GM23338 (cell line): ENCODE results near the gene HSF4. TPM values are rescaled to one million over a fixed set of nuclear protein-coding genes. Genes with fewer than 3 reads are reported as not detected.
A peak's percentile ranks its signal among the peaks of the same experiment; 100 is the strongest.

Experiments used
- ATAC-seq: fragments of 200-7000 bp; cut with Tn5 transposase; 3 replicates; pipeline ENCODE4 v1.9.1; 2020
- DNase-seq: peaks from one replicate; pipeline ENCODE4 v3.0.0-alpha.2; 2015; ENCODE audit warnings: low spot score
- H2AFZ ChIP-seq: fragments of 200-600 bp; sonication (generic); 2 replicates; pipeline ENCODE4 v1.8.0; 2016; ENCODE audit warnings: antibody characterized with exemption, mild to moderate bottlenecking, moderate library complexity
- H3F3A ChIP-seq: fragments of 200-600 bp; sonication (generic); replicated peaks from 2 replicates; pipeline ENCODE4 v1.8.0; 2017; ENCODE audit warnings: antibody characterized with exemption, mixed run types, low read depth
- H3K27ac ChIP-seq: fragments of 200-600 bp; sonication (generic); 2 replicates; pipeline ENCODE4 v1.6.1; 2016; ENCODE audit warnings: low read depth
- H3K27me3 ChIP-seq: fragments of 200-600 bp; sonication (generic); 2 replicates; pipeline ENCODE4 v1.8.0; 2016; ENCODE audit warnings: mild to moderate bottlenecking, mixed run types, moderate library complexity; ENCODE audit not compliant: insufficient read depth
- H3K36me3 ChIP-seq: fragments of 200-600 bp; sonication (generic); 2 replicates; pipeline ENCODE4 v1.8.0; 2016; ENCODE audit warnings: mild to moderate bottlenecking; ENCODE audit not compliant: insufficient read depth
- H3K4me1 ChIP-seq: fragments of 200-600 bp; sonication (generic); 2 replicates; pipeline ENCODE4 v1.8.0; 2016; ENCODE audit warnings: mild to moderate bottlenecking, moderate library complexity; ENCODE audit not compliant: insufficient read depth
- H3K4me2 ChIP-seq: fragments of 200-600 bp; sonication (generic); 2 replicates; pipeline ENCODE4 v1.7.1; 2017; ENCODE audit warnings: mixed run types
- H3K4me3 ChIP-seq: fragments of 200-600 bp; sonication (generic); 2 replicates; pipeline ENCODE4 v1.6.1; 2016; ENCODE audit warnings: mixed run types
- H3K79me2 ChIP-seq: fragments of 200-600 bp; sonication (generic); replicated peaks from 2 replicates; pipeline ENCODE4 v1.8.0; 2017; ENCODE audit warnings: mild to moderate bottlenecking; ENCODE audit not compliant: insufficient read depth
- H3K9me2 ChIP-seq: fragments of 200-600 bp; sonication (generic); 2 replicates; pipeline ENCODE4 v1.8.0; 2017; ENCODE audit not compliant: insufficient read depth
- H4K20me1 ChIP-seq: fragments of 200-600 bp; sonication (generic); replicated peaks from 2 replicates; pipeline ENCODE4 v1.8.0; 2017; ENCODE audit warnings: mild to moderate bottlenecking; ENCODE audit not compliant: insufficient read depth
- H3K27ac Mint-ChIP-seq: 2 replicates; pipeline ENCODE4 v1.8.0; 2020; ENCODE audit warnings: inconsistent platforms, mild to moderate bottlenecking, moderate library complexity, mixed read lengths
- H3K27me3 Mint-ChIP-seq: 3 replicates; pipeline ENCODE4 v1.8.0; 2022; ENCODE audit warnings: low read depth, mild to moderate bottlenecking, moderate library complexity, mixed read lengths, inconsistent platforms; ENCODE audit not compliant: insufficient read depth, poor library complexity
- H3K36me3 Mint-ChIP-seq: 3 replicates; pipeline ENCODE4 v1.8.0; 2021; ENCODE audit warnings: low read depth, mild to moderate bottlenecking, inconsistent platforms, moderate library complexity, mixed read lengths
- H3K4me1 Mint-ChIP-seq: 3 replicates; pipeline ENCODE4 v1.8.0; 2020; ENCODE audit warnings: mild to moderate bottlenecking, inconsistent platforms, mixed read lengths
- H3K4me3 Mint-ChIP-seq: 3 replicates; pipeline ENCODE4 v1.8.0; 2021; ENCODE audit warnings: moderate library complexity, mild to moderate bottlenecking, inconsistent platforms, mixed read lengths
- H3K9me3 Mint-ChIP-seq: 3 replicates; pipeline ENCODE4 v1.8.0; 2020; ENCODE audit warnings: moderate library complexity, mild to moderate bottlenecking, inconsistent platforms, mixed read lengths
- CREB1 ChIP-seq: fragments of 250-450 bp; sonication (Bioruptor Pico); IDR thresholded peaks from 2 replicates; pipeline ENCODE4 v1.5.0; 2020; ENCODE audit warnings: low read depth, mild to moderate bottlenecking, moderate library complexity
- EZH2 ChIP-seq: fragments of 200-600 bp; sonication (generic); IDR thresholded peaks from one replicate; pipeline ENCODE4 v1.8.0; 2017; ENCODE audit warnings: antibody characterized with exemption, mild to moderate bottlenecking, low read depth; ENCODE audit not compliant: unreplicated experiment
- EZH2phosphoT487 ChIP-seq: fragments of 200-600 bp; sonication (generic); IDR thresholded peaks from one replicate; pipeline ENCODE4 v1.8.1; 2018; ENCODE audit warnings: antibody characterized with exemption; ENCODE audit not compliant: unreplicated experiment
- JUNB ChIP-seq: IDR thresholded peaks from one replicate; pipeline ENCODE4 v1.6.1; 2016; ENCODE audit warnings: antibody characterized with exemption; ENCODE audit not compliant: unreplicated experiment
- POLR2AphosphoS5 ChIP-seq: IDR thresholded peaks from 2 replicates; pipeline ENCODE4 v1.6.1; 2016; ENCODE audit warnings: antibody characterized with exemption, low read depth
- STAT1 ChIP-seq: IDR thresholded peaks from one replicate; pipeline ENCODE4 v1.6.1; 2016; ENCODE audit warnings: antibody characterized with exemption; ENCODE audit not compliant: unreplicated experiment
- polyA plus RNA-seq: library from polyadenylated mRNA; unstranded; fragments of >200 nt; fragmentation: Nextera tagmentation; extraction: Ambion mirVana; gene quantifications from 2 replicates; pipeline ENCODE4 v1.2.1, GENCODE V29; 2016
- total RNA-seq: library from RNA; depleted of rRNA; stranded (reverse); fragments of >200 nt; shearing (Covaris generic); gene quantifications from 2 replicates; pipeline ENCODE4 v1.2.3, GENCODE V29; 2014
- TF ChIP-seq, protein P1 (sequence below): IDR thresholded peaks from 2 replicates; pipeline ENCODE4 v1.6.1; 2016; ENCODE audit warnings: antibody characterized with exemption
- TF ChIP-seq, protein P2 (sequence below), 2 experiments: fragments of 200-600 bp in 1 of 2; sonication (generic) in 1 of 2; conservative IDR thresholded peaks; 2 replicates each; pipeline versions ENCODE4 v1.5.1 to v1.6.1; 2016 to 2017; ENCODE audit warnings: antibody characterized with exemption in 2 of 2, low read depth in 2 of 2, mild to moderate bottlenecking in 2 of 2, moderate library complexity in 1 of 2
- TF ChIP-seq, protein P3 (sequence below): IDR thresholded peaks from one replicate; pipeline ENCODE4 v1.6.1; 2018; ENCODE audit warnings: antibody characterized with exemption; ENCODE audit not compliant: unreplicated experiment

HSF4 gene
- total and polyA plus RNA-seq, 2 experiments from 2014 or later = 0.19 to 1.3 TPM

DNA sequence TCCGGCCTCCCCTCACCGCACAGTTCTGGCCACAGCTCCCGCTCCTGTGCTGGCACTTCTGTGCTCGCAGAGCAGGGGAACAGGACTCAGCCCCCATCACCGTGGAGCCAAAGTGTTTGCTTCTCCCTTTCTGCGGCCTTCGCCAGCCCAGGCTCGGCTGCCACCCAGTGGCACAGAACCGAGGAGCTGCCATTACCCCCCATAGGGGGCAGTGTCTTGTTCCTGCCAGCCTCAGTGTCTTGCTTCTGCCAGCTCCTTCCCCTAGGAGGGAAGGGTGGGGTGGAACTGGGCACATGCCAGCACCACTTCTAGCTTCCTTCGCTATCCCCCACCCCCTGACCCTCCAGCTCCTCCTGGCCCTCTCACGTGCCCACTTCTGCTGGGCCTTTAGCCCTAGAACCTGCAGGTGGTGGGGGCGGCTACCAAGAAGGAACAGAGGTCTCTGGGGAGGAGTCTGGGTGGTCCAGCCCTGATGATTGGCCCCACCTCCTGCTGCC, 33.7 kb downstream of the HSF4 start:
- peak; percentile 34 for ATAC-seq
- peaks cover 49% of the 10 kb centered on the region for H3K36me3 Mint-ChIP-seq
- Histone ChIP-seq H3K36me3 (peaks cover 20% of the 10 kb centered on the region; the same call in 1 of the 2 replicates), H4K20me1 (peaks cover 16% of the 10 kb centered on the region; the same call in 1 of the 2 replicates), H3K4me2 (peak overlapping the region; percentile 84; the same call in 1 of the 2 replicates), H3K79me2 (peaks cover 9% of the 10 kb centered on the region), H2AFZ (no peak overlapping the region), H3K4me1 (peaks cover 9% of the 10 kb centered on the region), H3K27ac (peak overlapping the region; percentile 78; the same call in 1 of the 2 replicates), H3F3A (peaks cover 20% of the 10 kb centered on the region; the same call in 1 of the 2 replicates), H3K9me2 (no peaks in the 10 kb centered on the region), H3K4me3 (peak overlapping the region; percentile 79; the same call in 1 of the 2 replicates), H3K27me3 (no peaks in the 10 kb centered on the region)
- H3K4me1 Mint-ChIP-seq = peaks cover 13% of the 10 kb centered on the region
- peaks cover 16% of the 10 kb centered on the region for H3K27me3 Mint-ChIP-seq
- peak; percentile 68 for DNase-seq
- TF ChIP-seq, protein P1, sequence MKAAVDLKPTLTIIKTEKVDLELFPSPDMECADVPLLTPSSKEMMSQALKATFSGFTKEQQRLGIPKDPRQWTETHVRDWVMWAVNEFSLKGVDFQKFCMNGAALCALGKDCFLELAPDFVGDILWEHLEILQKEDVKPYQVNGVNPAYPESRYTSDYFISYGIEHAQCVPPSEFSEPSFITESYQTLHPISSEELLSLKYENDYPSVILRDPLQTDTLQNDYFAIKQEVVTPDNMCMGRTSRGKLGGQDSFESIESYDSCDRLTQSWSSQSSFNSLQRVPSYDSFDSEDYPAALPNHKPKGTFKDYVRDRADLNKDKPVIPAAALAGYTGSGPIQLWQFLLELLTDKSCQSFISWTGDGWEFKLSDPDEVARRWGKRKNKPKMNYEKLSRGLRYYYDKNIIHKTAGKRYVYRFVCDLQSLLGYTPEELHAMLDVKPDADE = no peak
- TF ChIP-seq JUNB = no peak
- TF ChIP-seq, protein P2, sequence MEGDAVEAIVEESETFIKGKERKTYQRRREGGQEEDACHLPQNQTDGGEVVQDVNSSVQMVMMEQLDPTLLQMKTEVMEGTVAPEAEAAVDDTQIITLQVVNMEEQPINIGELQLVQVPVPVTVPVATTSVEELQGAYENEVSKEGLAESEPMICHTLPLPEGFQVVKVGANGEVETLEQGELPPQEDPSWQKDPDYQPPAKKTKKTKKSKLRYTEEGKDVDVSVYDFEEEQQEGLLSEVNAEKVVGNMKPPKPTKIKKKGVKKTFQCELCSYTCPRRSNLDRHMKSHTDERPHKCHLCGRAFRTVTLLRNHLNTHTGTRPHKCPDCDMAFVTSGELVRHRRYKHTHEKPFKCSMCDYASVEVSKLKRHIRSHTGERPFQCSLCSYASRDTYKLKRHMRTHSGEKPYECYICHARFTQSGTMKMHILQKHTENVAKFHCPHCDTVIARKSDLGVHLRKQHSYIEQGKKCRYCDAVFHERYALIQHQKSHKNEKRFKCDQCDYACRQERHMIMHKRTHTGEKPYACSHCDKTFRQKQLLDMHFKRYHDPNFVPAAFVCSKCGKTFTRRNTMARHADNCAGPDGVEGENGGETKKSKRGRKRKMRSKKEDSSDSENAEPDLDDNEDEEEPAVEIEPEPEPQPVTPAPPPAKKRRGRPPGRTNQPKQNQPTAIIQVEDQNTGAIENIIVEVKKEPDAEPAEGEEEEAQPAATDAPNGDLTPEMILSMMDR (conservative IDR thresholded peaks at IDR 0.05; ENCODE audit: low read depth in 2 of 2) = peak; percentile 69 to 72
- no peak for TF ChIP-seq EZH2
- no peaks in the 10 kb centered on the region for H3K9me3 Mint-ChIP-seq
- H3K27ac Mint-ChIP-seq = no peak overlapping the region
- peak overlapping the region; percentile 54 for H3K4me3 Mint-ChIP-seq

DNA sequence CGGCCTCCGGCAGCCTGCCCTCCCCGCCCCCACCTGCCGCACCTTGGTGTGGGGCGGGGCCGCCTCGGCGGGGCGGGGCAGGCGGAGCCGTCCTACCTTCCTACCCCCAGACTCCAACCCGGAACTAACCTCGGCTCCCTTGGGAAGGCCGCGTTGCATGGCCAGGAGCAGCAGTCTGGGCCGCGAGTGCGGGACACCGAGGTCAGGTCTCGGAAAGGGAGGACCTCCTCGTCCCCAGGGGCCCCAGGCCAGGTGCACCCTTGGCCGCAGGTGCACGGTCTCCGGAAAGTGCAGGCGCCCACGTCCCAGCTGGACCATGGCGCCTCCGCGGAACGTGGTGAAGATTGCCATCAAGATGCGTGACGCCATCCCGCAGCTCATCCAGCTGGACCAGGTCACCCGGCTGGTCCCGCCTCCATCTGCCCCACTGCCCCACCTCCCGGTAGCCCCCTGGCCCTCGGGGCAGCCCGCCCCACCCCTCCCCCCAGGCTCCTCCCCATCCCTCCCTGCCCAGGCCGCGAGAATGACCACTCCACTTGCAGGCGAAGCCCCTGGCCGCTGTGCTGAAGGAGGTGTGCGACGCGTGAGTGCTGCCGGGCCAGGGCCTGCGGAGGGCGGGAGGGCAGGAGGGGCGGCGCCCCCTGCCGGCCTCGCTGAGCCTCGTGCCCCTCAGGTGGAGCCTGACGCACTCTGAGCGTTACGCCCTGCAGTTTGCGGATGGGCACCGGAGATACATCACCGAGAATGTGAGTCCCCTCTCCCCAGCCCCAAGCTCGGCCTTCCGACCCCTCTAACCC, 34.7 kb downstream of the HSF4 start, which contains the start of gene ELMO3:
Gene ELMO3, plus strand, starts transcription at position 121 of the 797 bp plus-strand sequence. Its CDS starts 196 bp downstream, at position 317.
- peaks cover 6% of the 10 kb centered on the region for H3K4me1 Mint-ChIP-seq
- ATAC-seq = peak; percentile 87
- Histone ChIP-seq H3K4me1 (peaks cover 9% of the 10 kb centered on the region), H3K4me3 (peak within 1 kb of the TSS; percentile 79), H3K9me2 (no peaks in the 10 kb centered on the region), H3K27ac (peak within 1 kb of the TSS; percentile 78), H3K79me2 (no peaks in the 10 kb centered on the region), H3F3A (peaks cover 18% of the 10 kb centered on the region; the same call in 1 of the 2 replicates), H2AFZ (peak within 1 kb of the TSS; percentile 96), H3K4me2 (peak within 1 kb of the TSS; percentile 92), H3K27me3 (no peaks in the 10 kb centered on the region), H3K36me3 (peaks cover 20% of the 10 kb centered on the region; the same call in 1 of the 2 replicates), H4K20me1 (peaks cover 9% of the 10 kb centered on the region; the same call in 1 of the 2 replicates)
- H3K9me3 Mint-ChIP-seq = no peaks in the 10 kb centered on the region
- TF ChIP-seq EZH2phosphoT487 (no peak), STAT1 (no peak), POLR2AphosphoS5 (peak; percentile 61), CREB1 (CRISPR knock-in tag) (peak; percentile 55)
- TF ChIP-seq, protein P2 (conservative IDR thresholded peaks at IDR 0.05; ENCODE audit: low read depth in 2 of 2) = peak; percentile 52 to 89
- TF ChIP-seq, protein P3, sequence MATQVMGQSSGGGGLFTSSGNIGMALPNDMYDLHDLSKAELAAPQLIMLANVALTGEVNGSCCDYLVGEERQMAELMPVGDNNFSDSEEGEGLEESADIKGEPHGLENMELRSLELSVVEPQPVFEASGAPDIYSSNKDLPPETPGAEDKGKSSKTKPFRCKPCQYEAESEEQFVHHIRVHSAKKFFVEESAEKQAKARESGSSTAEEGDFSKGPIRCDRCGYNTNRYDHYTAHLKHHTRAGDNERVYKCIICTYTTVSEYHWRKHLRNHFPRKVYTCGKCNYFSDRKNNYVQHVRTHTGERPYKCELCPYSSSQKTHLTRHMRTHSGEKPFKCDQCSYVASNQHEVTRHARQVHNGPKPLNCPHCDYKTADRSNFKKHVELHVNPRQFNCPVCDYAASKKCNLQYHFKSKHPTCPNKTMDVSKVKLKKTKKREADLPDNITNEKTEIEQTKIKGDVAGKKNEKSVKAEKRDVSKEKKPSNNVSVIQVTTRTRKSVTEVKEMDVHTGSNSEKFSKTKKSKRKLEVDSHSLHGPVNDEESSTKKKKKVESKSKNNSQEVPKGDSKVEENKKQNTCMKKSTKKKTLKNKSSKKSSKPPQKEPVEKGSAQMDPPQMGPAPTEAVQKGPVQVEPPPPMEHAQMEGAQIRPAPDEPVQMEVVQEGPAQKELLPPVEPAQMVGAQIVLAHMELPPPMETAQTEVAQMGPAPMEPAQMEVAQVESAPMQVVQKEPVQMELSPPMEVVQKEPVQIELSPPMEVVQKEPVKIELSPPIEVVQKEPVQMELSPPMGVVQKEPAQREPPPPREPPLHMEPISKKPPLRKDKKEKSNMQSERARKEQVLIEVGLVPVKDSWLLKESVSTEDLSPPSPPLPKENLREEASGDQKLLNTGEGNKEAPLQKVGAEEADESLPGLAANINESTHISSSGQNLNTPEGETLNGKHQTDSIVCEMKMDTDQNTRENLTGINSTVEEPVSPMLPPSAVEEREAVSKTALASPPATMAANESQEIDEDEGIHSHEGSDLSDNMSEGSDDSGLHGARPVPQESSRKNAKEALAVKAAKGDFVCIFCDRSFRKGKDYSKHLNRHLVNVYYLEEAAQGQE = peak; percentile 44
- TF ChIP-seq, protein P1 = no peak
- peak within 1 kb of the TSS; percentile 83 for H3K27ac Mint-ChIP-seq
- H3K4me3 Mint-ChIP-seq = peak within 1 kb of the TSS; percentile 86
- peaks cover 16% of the 10 kb centered on the region for H3K27me3 Mint-ChIP-seq
- peaks cover 41% of the 10 kb centered on the region for H3K36me3 Mint-ChIP-seq
- peak; percentile 89 for DNase-seq
